Fibroblast of pulmonary artery (primary cell): Measurements from ENCODE around the gene SSBP2.

Experiments used
- DNase-seq: peaks from one replicate; pipeline ENCODE4 v3.0.0-alpha.2; 2010; ENCODE audit warnings: low read depth
- H3K4me3 ChIP-seq: replicated peaks from 2 replicates; pipeline ENCODE4 v1.5.1; 2011; ENCODE audit warnings: low read depth, mild to moderate bottlenecking, control low read depth, low read length, moderate library complexity
- TF ChIP-seq, protein P1 (sequence below): IDR thresholded peaks from 2 replicates; pipeline ENCODE4 v1.5.1; 2011; ENCODE audit warnings: mild to moderate bottlenecking, control low read depth, low read length, inconsistent platforms; ENCODE audit errors: missing control alignments

Gene SSBP2

GRCh38 chr5:81558188-81558587 lies 192.7 kb downstream of the SSBP2 start:
- TF ChIP-seq, protein P1, sequence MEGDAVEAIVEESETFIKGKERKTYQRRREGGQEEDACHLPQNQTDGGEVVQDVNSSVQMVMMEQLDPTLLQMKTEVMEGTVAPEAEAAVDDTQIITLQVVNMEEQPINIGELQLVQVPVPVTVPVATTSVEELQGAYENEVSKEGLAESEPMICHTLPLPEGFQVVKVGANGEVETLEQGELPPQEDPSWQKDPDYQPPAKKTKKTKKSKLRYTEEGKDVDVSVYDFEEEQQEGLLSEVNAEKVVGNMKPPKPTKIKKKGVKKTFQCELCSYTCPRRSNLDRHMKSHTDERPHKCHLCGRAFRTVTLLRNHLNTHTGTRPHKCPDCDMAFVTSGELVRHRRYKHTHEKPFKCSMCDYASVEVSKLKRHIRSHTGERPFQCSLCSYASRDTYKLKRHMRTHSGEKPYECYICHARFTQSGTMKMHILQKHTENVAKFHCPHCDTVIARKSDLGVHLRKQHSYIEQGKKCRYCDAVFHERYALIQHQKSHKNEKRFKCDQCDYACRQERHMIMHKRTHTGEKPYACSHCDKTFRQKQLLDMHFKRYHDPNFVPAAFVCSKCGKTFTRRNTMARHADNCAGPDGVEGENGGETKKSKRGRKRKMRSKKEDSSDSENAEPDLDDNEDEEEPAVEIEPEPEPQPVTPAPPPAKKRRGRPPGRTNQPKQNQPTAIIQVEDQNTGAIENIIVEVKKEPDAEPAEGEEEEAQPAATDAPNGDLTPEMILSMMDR, result no peak
- no peak overlapping the region for H3K4me3 ChIP-seq
- DNase-seq, result no peak

DNA sequence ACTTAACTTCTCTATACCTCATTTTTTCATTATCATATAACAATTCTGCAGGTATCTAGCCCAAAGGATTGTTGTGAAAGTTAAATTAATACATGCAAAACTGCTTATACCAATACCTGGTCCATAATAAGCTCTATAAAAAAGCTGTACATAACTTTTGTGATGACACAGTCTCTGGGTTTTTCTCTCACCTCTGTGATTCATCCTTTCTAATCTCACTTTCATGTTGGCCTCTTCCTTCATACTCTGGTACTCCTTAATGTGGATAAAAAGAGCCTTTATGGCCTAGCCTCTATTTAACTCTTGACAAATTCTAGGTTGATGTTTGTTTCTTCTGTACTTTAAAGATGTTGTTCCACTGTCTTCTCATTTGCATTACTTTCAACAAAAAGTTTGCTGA lies 194.1 kb downstream of the SSBP2 start:
- TF ChIP-seq, protein P1, result no peak

DNA sequence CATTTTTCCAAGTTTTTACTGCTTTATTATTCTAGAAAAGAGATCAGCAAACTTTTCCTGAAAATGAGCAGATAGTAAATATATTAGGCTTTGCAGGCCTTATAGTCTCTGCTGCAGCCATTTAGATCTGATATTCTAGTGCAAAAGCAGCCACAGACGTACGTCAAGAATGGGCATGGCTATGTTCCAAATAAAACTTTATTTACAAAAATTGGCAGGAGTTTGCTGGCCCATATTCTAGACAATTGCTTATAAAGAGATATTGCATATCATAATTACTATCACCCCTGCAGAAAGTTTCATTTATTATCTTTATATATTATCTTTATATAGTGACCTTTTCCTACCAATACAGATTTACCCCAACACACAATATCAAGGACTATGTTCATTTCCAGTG lies 195.0 kb downstream of the SSBP2 start:
- DNase-seq, result no peak
- no peak overlapping the region for H3K4me3 ChIP-seq
- TF ChIP-seq, protein P1, result no peak

More for the DNA sequence above, 194.1 kb downstream of the SSBP2 start:
- DNase-seq, result no peak
- no peak overlapping the region for H3K4me3 ChIP-seq

GRCh38 chr5:81554647-81555046 lies 196.2 kb downstream of the SSBP2 start:
- DNase-seq, result no peak
- TF ChIP-seq, protein P1, result no peak
- H3K4me3 ChIP-seq, result no peak overlapping the region

DNA sequence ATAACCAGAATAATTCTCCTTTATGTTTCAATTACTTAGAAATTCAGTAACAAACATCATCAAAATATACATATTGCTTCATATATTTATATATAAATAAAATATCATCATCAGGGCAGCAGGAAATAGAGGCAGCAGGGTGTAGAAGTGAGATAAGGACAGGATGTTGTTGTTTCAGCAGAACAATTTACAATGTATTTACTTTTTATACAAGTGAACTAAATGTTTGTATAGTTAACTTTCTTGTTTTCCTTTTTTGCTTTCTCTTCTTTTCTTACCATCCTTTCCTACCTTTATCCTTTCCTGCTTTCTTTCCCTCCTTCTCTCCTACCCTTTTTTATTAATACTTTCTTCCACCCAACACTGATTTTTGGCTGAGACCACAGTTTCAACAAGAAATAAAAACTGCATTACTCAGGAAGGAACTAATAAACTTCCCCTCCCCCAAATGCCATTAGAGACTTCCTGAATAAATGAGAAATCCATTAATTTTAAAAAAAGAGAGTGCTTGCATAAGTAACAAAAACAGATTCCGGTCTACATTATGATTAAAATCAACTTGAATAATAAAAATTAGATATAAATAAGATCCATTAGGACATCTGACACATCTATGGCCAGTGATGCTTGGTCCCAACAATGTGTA lies 197.2 kb downstream of the SSBP2 start:
- TF ChIP-seq, protein P1, result no peak
- no peak for DNase-seq

GRCh38 chr5:81552852-81553566 lies 197.9 kb downstream of the SSBP2 start:
- TF ChIP-seq, protein P1, result no peak
- H3K4me3 ChIP-seq, result no peak overlapping the region

More for the DNA sequence above, 197.2 kb downstream of the SSBP2 start:
- no peak overlapping the region for H3K4me3 ChIP-seq

More at GRCh38 chr5:81552852-81553566, 197.9 kb downstream of the SSBP2 start:
- DNase-seq, result peak; percentile 56
